H1 (cell line): ENCODE measurements around the gene KRTCAP2. TPM values are rescaled to one million over a fixed set of nuclear protein-coding genes. Genes with fewer than 3 reads are reported as not detected.
A peak's percentile ranks its signal among the peaks of the same experiment; 100 is the strongest.
"Not testable (repeated sequence)": the region's sequence is repeated elsewhere in the genome, so short reads cannot be mapped to it uniquely, and the experiment has no call there.

ENCODE experiments used
- CTCF ChIA-PET: fragments of 300-600 bp; sonication (Branson Sonifier 250); formaldehyde crosslinking; loops from one replicate; lab custom pipeline; 2021; ENCODE audit not compliant: partially characterized antibody; lab: Charles Lee
- POLR2A ChIA-PET: fragments of 300-600 bp; sonication (Branson Sonifier 250); formaldehyde crosslinking; loops from one replicate; lab custom pipeline; 2021; ENCODE audit warnings: inconsistent platforms; ENCODE audit not compliant: partially characterized antibody; lab: Charles Lee
- DNase-seq, 2 experiments: peaks; one replicate each; pipeline versions ENCODE4 v3.0.0 to v3.0.0-alpha.2; 2010 to 2022; ENCODE audit warnings: low spot score in 2 of 2, low read depth in 1 of 2, mixed read lengths in 1 of 2
- FAIRE-seq: peaks from 2 replicates; lab custom pipeline; 2011; peaks lifted over from hg19 to GRCh38; lab: Jason Lieb, UNC
- H2AFZ ChIP-seq: 2 replicates; pipeline ENCODE4 v1.8.1; 2012; ENCODE audit warnings: low read length, inconsistent platforms
- H2AK5ac ChIP-seq: 2 replicates; pipeline ENCODE4 v1.6.1; 2013; ENCODE audit warnings: low read depth, low read length
- H2BK120ac ChIP-seq: replicated peaks from 2 replicates; pipeline ENCODE3; 2013; ENCODE audit warnings: low read depth, low read length, inconsistent platforms
- H2BK12ac ChIP-seq: 2 replicates; pipeline ENCODE4 v1.6.1; 2013; ENCODE audit warnings: low read depth, low read length
- H2BK15ac ChIP-seq: 2 replicates; pipeline ENCODE4 v1.6.1; 2013; ENCODE audit warnings: low read length
- H2BK20ac ChIP-seq: 2 replicates; pipeline ENCODE4 v1.6.1; 2013; ENCODE audit warnings: low read length
- H2BK5ac ChIP-seq: 2 replicates; pipeline ENCODE4 v1.6.1; 2013; ENCODE audit warnings: low read depth, low read length
- H3K14ac ChIP-seq: 2 replicates; pipeline ENCODE4 v1.6.1; 2013; ENCODE audit warnings: inconsistent platforms; ENCODE audit not compliant: insufficient read length
- H3K18ac ChIP-seq: 2 replicates; pipeline ENCODE4 v1.6.1; 2013; ENCODE audit warnings: low read length; ENCODE audit errors: extremely low read depth
- H3K23ac ChIP-seq: 2 replicates; pipeline ENCODE4 v1.6.1; 2013; ENCODE audit warnings: inconsistent platforms; ENCODE audit not compliant: insufficient read length
- H3K23me2 ChIP-seq: 2 replicates; pipeline ENCODE4 v1.6.1; 2013; ENCODE audit warnings: low read depth, low read length
- H3K27ac ChIP-seq: 2 replicates; pipeline ENCODE4 v1.6.1; 2011; ENCODE audit warnings: low read depth, low read length, inconsistent platforms
- H3K27me3 ChIP-seq, 4 experiments: replicated peaks in 1 of 4; 1 replicate in 1 of 4; 2 replicates in 3 of 4; pipeline versions ENCODE4 v1.6.1 to v1.8.1; 2011 to 2013; ENCODE audit warnings: low read length in 3 of 4, mild to moderate bottlenecking in 3 of 4, inconsistent platforms in 2 of 4, mixed read lengths in 2 of 4, moderate library complexity in 1 of 4; ENCODE audit not compliant: control insufficient read depth in 3 of 4, insufficient read depth in 3 of 4; ENCODE audit errors: extremely low read depth in 1 of 4
- H3K36me3 ChIP-seq, 4 experiments: 2 replicates each; pipeline versions ENCODE4 v1.6.1 to v1.8.1; 2011 to 2013; ENCODE audit warnings: mild to moderate bottlenecking in 4 of 4, low read length in 3 of 4, moderate library complexity in 2 of 4, control low read depth in 1 of 4, inconsistent platforms in 1 of 4; ENCODE audit not compliant: insufficient read depth in 4 of 4, control insufficient read depth in 2 of 4
- H3K4ac ChIP-seq: replicated peaks from 2 replicates; pipeline ENCODE3; 2013; ENCODE audit warnings: low read length, low read depth, mixed read lengths, inconsistent platforms; ENCODE audit not compliant: insufficient read length
- H3K4me1 ChIP-seq, 4 experiments: replicated peaks in 1 of 4; 1 replicate in 1 of 4; 2 replicates in 3 of 4; pipeline versions ENCODE4 v1.6.1 to v1.8.1; 2011 to 2013; ENCODE audit warnings: low read length in 3 of 4, inconsistent platforms in 2 of 4, mixed read lengths in 1 of 4; ENCODE audit not compliant: insufficient read depth in 4 of 4, control insufficient read depth in 3 of 4
- H3K4me2 ChIP-seq, 2 experiments: 2 replicates each; pipeline versions ENCODE4 v1.6.1 to v1.8.1; 2011 to 2013; ENCODE audit warnings: low read depth in 2 of 2, low read length in 2 of 2, control low read depth in 1 of 2, inconsistent platforms in 1 of 2, mild to moderate bottlenecking in 1 of 2; ENCODE audit not compliant: insufficient read depth in 1 of 2
- H3K4me3 ChIP-seq, 4 experiments: fragments of 200-600, 300-600 bp in 1 of 4; sonication (generic), shearing (Covaris generic), sonication (Bioruptor Twin) in 1 of 4; 2 replicates each; pipeline versions ENCODE4 v1.5.1 to v1.8.1; 2011 to 2016; ENCODE audit warnings: low read length in 4 of 4, low read depth in 3 of 4, control low read depth in 2 of 4, inconsistent platforms in 2 of 4, mild to moderate bottlenecking in 2 of 4, mixed read lengths in 1 of 4, moderate library complexity in 1 of 4; ENCODE audit not compliant: insufficient read depth in 2 of 4; ENCODE audit errors: extremely low read depth in 1 of 4
- H3K56ac ChIP-seq: replicated peaks from 2 replicates; pipeline ENCODE3; 2013; ENCODE audit warnings: low read depth, mild to moderate bottlenecking, mixed read lengths, low read length, inconsistent platforms; ENCODE audit not compliant: insufficient read length
- H3K79me1 ChIP-seq: 2 replicates; pipeline ENCODE4 v1.6.1; 2013; ENCODE audit warnings: low read depth, low read length, control low read depth
- H3K79me2 ChIP-seq, 2 experiments: 2 replicates each; pipeline versions ENCODE4 v1.6.1 to v1.8.1; 2012 to 2013; ENCODE audit warnings: low read length in 2 of 2, mild to moderate bottlenecking in 2 of 2, inconsistent platforms in 1 of 2; ENCODE audit not compliant: insufficient read depth in 2 of 2, control insufficient read depth in 1 of 2
- H3K9ac ChIP-seq, 4 experiments: replicated peaks in 1 of 4; 1 replicate in 1 of 4; 2 replicates in 3 of 4; pipeline versions ENCODE4 v1.6.1 to v1.8.1; 2011 to 2013; ENCODE audit warnings: low read depth in 3 of 4, low read length in 3 of 4, control low read depth in 2 of 4, mild to moderate bottlenecking in 2 of 4, moderate library complexity in 2 of 4, inconsistent platforms in 1 of 4; ENCODE audit errors: extremely low read depth in 1 of 4
- H3K9me3 ChIP-seq, 2 experiments: 2 replicates each; pipeline versions ENCODE4 v1.6.1 to v1.8.1; 2012 to 2013; ENCODE audit warnings: mild to moderate bottlenecking in 2 of 2, moderate library complexity in 2 of 2, control low read depth in 1 of 2, inconsistent platforms in 1 of 2, low read depth in 1 of 2, low read length in 1 of 2, mixed read lengths in 1 of 2; ENCODE audit not compliant: insufficient read depth in 2 of 2
- H4K20me1 ChIP-seq, 2 experiments: replicated peaks in 1 of 2; 2 replicates each; pipeline versions ENCODE3 to v1.8.1; 2011 to 2013; ENCODE audit warnings: inconsistent platforms in 2 of 2, low read length in 2 of 2, mild to moderate bottlenecking in 1 of 2; ENCODE audit not compliant: insufficient read depth in 2 of 2, control insufficient read depth in 1 of 2
- H4K5ac ChIP-seq: 2 replicates; pipeline ENCODE4 v1.6.1; 2013; ENCODE audit warnings: low read length, low read depth, mixed read lengths, inconsistent platforms; ENCODE audit not compliant: insufficient read length
- H4K8ac ChIP-seq: 2 replicates; pipeline ENCODE4 v1.8.0; 2013; ENCODE audit warnings: mild to moderate bottlenecking, moderate library complexity, low read length, inconsistent platforms; ENCODE audit not compliant: insufficient read depth; ENCODE audit errors: extremely low read depth
- H4K91ac ChIP-seq: replicated peaks from 2 replicates; pipeline ENCODE3; 2013; ENCODE audit warnings: low read length, mixed read lengths, inconsistent platforms; ENCODE audit not compliant: insufficient read length
- KDM4A ChIP-seq: IDR thresholded peaks from one replicate; pipeline ENCODE4 v1.7.1; 2012; ENCODE audit warnings: low read depth, mild to moderate bottlenecking, moderate library complexity, low read length, inconsistent platforms; ENCODE audit not compliant: severe bottlenecking
- PHF8 ChIP-seq: fragments of 200-600 bp; sonication (generic); conservative IDR thresholded peaks from 2 replicates; pipeline ENCODE4 v1.7.1; 2012; ENCODE audit warnings: low read depth, mild to moderate bottlenecking, inconsistent platforms, low read length, moderate library complexity
- WGBS, 2 experiments: shearing (Covaris generic) in 1 of 2; methylation state at CpG; one replicate each; pipeline versions ENCODE4 v1.1.6 to v1.1.7; 2013 to 2015; ENCODE audit warnings: low lambda C conversion rate in 2 of 2, mixed read lengths in 2 of 2, inconsistent platforms in 1 of 2, low coverage in 1 of 2, missing lambda C conversion rate in 1 of 2; ENCODE audit not compliant: insufficient replicate concordance in 2 of 2, insufficient coverage in 1 of 2, insufficient read length in 1 of 2; ENCODE audit errors: extremely low coverage in 1 of 2, missing lambda C conversion rate in 1 of 2; 5-methylcytosine and 5-hydroxymethylcytosine counted together
- polyA plus RNA-seq, 7 experiments: library from polyadenylated mRNA; depleted of rRNA in 3 of 7; stranded (reverse) in 5 of 7; unstranded in 2 of 7; fragments of >200 nt in 5 of 7; fragments of 200-250 nt in 2 of 7; gene quantifications; 1 replicate in 5 of 7; 2 replicates in 1 of 7; 4 replicates in 1 of 7; pipeline versions ENCODE4 v1.2.1 to v1.2.3, GENCODE V29; 2011 to 2013; ENCODE audit warnings: missing spikeins in 2 of 7, mixed read lengths in 2 of 7
- total RNA-seq: library from RNA; stranded (reverse); fragmentation: NEBNext Ultra II Directional; extraction: Animal tissue kit (Norgen Biotek cat#: 25700); gene quantifications from 2 replicates; pipeline ENCODE4 v1.2.1, GENCODE V29; 2021
- TF ChIP-seq, protein P1 (sequence below): IDR thresholded peaks from 2 replicates; pipeline ENCODE4 v1.6.1; 2012; ENCODE audit warnings: low read length, inconsistent platforms

KRTCAP2 gene
- total and polyA plus RNA-seq, 2 of the 8 experiments (the other 6 are each of a cell fraction or from before 2014, with no cell fraction given) = 146 to 317 TPM

- Histone ChIP-seq H3K27ac (peak overlapping the region; percentile 94), H4K91ac (peak overlapping the region; percentile 100), H3K4me3 (peak overlapping the region; percentile 60 to 98 (median 96)), H2AK5ac (peak overlapping the region; percentile 69; the same call in 1 of the 2 replicates), H2BK120ac (peak overlapping the region; percentile 47), H3K56ac (peak overlapping the region; percentile 62), H3K9ac (peak overlapping the region in 3 of 4 experiments; percentile 72 to 96 (median 92); a peak in 6 of 7 replicates), H3K4me2 (peak overlapping the region; percentile 81 to 87), H2BK15ac (peak overlapping the region; percentile 97; the same call in 1 of the 2 replicates), H3K4me1 (peaks cover 9 to 31% (median 25%) of the 10 kb centered on the region in 4 experiments), H4K8ac (peak overlapping the region; percentile 96), H2BK5ac (peak overlapping the region; percentile 99), H3K79me2 (peaks cover 6 to 34% of the 10 kb centered on the region in 2 experiments; a peak in 3 of 4 replicates), H3K18ac (peak overlapping the region; percentile 99), H4K20me1 (peaks cover 10 to 23% of the 10 kb centered on the region in 2 experiments), H2BK12ac (peak overlapping the region; percentile 100), H3K79me1 (peaks cover 14% of the 10 kb centered on the region), H3K36me3 (peaks cover 20 to 30% (median 21%) of the 10 kb centered on the region in 4 experiments), H3K23me2 (peaks cover 24% of the 10 kb centered on the region), H2BK20ac (peak overlapping the region; percentile 98; the same call in 1 of the 2 replicates), H3K4ac (peak overlapping the region; percentile 98), H4K5ac (peak overlapping the region; percentile 99)
- H3K23ac ChIP-seq, H3K27me3 ChIP-seq, H2AFZ ChIP-seq, FAIRE-seq, H3K14ac ChIP-seq, DNase-seq, H3K9me3 ChIP-seq: not testable (repeated sequence)
- POLR2A ChIA-PET = interaction anchor here (0.6 to 19.4 kb wide), 34 partner anchors 13 to 249 kb away, joined by 3 to 512 read pairs (median 4); partner anchors contain the start of genes CLK2, ENTREP3, FLAD1 and HCN3
- WGBS, 2 experiments = 2% methylated on average over 16 of the region's 16 CpGs; no CpG with 5 or more reads in 1 of the 2 experiments
- TF ChIP-seq KDM4A = peak; percentile 47
- TF ChIP-seq, protein P1, sequence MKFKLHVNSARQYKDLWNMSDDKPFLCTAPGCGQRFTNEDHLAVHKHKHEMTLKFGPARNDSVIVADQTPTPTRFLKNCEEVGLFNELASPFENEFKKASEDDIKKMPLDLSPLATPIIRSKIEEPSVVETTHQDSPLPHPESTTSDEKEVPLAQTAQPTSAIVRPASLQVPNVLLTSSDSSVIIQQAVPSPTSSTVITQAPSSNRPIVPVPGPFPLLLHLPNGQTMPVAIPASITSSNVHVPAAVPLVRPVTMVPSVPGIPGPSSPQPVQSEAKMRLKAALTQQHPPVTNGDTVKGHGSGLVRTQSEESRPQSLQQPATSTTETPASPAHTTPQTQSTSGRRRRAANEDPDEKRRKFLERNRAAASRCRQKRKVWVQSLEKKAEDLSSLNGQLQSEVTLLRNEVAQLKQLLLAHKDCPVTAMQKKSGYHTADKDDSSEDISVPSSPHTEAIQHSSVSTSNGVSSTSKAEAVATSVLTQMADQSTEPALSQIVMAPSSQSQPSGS = peak; percentile 22; the same call in 1 of the 2 replicates
- TF ChIP-seq PHF8 = 0 out of 2 replicates have a peak, but pooled peaks have one; percentile 2
- CTCF ChIA-PET = interaction anchor here (0.7 to 5.1 kb wide), 27 partner anchors 9 to 1086 kb away, joined by 3 to 107 read pairs (median 4); partner anchors contain the start of genes ENTREP3, KRTCAP2, MTX1 and THBS3
Measured at GRCh38 chr1:155193991-155194240, 20.8 kb upstream of the KRTCAP2 start.
